Activated CD8-positive, alpha-beta T cell treated with anti-CD3 and anti-CD28 coated beads for 36 hours (primary cell): Measurements from ENCODE around the gene ST8SIA2. TPM values are rescaled to one million over a fixed set of nuclear protein-coding genes. Genes with fewer than 3 reads are reported as not detected.

Experiments
- ATAC-seq: fragments of 200-7000 bp; cut with Tn5 transposase; one replicate; pipeline ENCODE4 v1.10.0; 2021; ENCODE audit warnings: mild to moderate bottlenecking, moderate library complexity
- CTCF ChIA-PET: fragments of 350-600 bp; sonication (Branson Sonifier 250); formaldehyde crosslinking; loops from one replicate; lab custom pipeline; 2021; ENCODE audit warnings: antibody characterized with exemption; lab: Charles Lee
- POLR2A ChIA-PET: fragments of 350-600 bp; sonication (Branson Sonifier 250); formaldehyde crosslinking; loops from one replicate; lab custom pipeline; 2021; ENCODE audit warnings: antibody characterized with exemption; lab: Charles Lee
- DNase-seq: peaks from one replicate; pipeline ENCODE4 v3.0.0-alpha.2; 2020
- H3K27ac Mint-ChIP-seq: one replicate; pipeline ENCODE4 v1.8.0; 2021; ENCODE audit warnings: mild to moderate bottlenecking, mixed read lengths
- H3K27me3 Mint-ChIP-seq: one replicate; pipeline ENCODE4 v1.8.0; 2021; ENCODE audit warnings: mixed read lengths
- H3K36me3 Mint-ChIP-seq: one replicate; pipeline ENCODE4 v1.8.0; 2021; ENCODE audit warnings: low read depth, mixed read lengths
- H3K4me1 Mint-ChIP-seq: one replicate; pipeline ENCODE4 v1.8.0; 2021; ENCODE audit warnings: low read depth, mixed read lengths
- H3K4me3 Mint-ChIP-seq: one replicate; pipeline ENCODE4 v1.8.0; 2021; ENCODE audit warnings: mild to moderate bottlenecking, moderate library complexity, mixed read lengths
- H3K9me3 Mint-ChIP-seq: one replicate; pipeline ENCODE4 v1.8.0; 2021; ENCODE audit warnings: mixed read lengths
- intact Hi-C: fragments of 100-400 bp; cut with micrococcal nuclease; formaldehyde crosslinking; loops from one replicate; pipeline ENCODE4 v1.10.0; 2022
- total RNA-seq, 2 experiments: library from RNA; stranded (reverse); gene quantifications; one replicate each; pipeline ENCODE4 v1.2.3, GENCODE V29; 2021
- TF ChIP-seq, protein P1 (sequence below): fragments of 200-600 bp; IDR thresholded peaks from one replicate; pipeline ENCODE4 v1.8.0; 2022; ENCODE audit warnings: antibody characterized with exemption, mild to moderate bottlenecking

The ST8SIA2 gene
- total RNA-seq, 2 experiments from 2014 or later = not detected

DNA sequence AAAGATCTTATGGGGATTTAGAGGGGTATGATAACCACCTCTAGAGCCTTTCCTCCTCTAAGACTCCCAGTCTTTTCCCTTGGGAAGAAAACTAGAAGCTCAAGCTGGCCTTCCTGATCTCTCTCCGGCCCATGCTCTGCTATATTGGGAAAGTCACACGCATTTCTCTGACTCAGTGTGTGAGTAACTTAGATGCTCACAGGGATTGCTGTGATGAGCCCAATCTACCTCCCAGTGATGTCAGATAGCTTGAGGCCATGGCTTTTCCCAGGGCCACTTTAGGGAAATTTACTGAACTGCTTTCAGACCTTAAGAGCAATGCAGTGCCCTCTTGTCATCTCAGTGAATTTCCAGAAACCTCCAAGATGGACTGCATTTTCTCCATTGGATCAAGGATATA, 8.6 kb upstream of the ST8SIA2 start:
- Mint-ChIP-seq H3K27me3 (peaks cover 10% of the 10 kb centered on the region), H3K4me1 (no peaks in the 10 kb centered on the region), H3K36me3 (no peaks in the 10 kb centered on the region), H3K27ac (no peak overlapping the region), H3K9me3 (no peaks in the 10 kb centered on the region), H3K4me3 (no peak overlapping the region)
- TF ChIP-seq, protein P1, sequence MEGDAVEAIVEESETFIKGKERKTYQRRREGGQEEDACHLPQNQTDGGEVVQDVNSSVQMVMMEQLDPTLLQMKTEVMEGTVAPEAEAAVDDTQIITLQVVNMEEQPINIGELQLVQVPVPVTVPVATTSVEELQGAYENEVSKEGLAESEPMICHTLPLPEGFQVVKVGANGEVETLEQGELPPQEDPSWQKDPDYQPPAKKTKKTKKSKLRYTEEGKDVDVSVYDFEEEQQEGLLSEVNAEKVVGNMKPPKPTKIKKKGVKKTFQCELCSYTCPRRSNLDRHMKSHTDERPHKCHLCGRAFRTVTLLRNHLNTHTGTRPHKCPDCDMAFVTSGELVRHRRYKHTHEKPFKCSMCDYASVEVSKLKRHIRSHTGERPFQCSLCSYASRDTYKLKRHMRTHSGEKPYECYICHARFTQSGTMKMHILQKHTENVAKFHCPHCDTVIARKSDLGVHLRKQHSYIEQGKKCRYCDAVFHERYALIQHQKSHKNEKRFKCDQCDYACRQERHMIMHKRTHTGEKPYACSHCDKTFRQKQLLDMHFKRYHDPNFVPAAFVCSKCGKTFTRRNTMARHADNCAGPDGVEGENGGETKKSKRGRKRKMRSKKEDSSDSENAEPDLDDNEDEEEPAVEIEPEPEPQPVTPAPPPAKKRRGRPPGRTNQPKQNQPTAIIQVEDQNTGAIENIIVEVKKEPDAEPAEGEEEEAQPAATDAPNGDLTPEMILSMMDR = no peak
- CTCF ChIA-PET = interaction anchor here (1.4 kb wide), 4 partner anchors 22 to 330 kb away, joined by 3 to 5 read pairs (median 3); no protein-coding TSS in a partner anchor
- intact Hi-C loops = no loop called here
- no peak for DNase-seq
- POLR2A ChIA-PET = no interaction called here
- no peak for ATAC-seq

DNA sequence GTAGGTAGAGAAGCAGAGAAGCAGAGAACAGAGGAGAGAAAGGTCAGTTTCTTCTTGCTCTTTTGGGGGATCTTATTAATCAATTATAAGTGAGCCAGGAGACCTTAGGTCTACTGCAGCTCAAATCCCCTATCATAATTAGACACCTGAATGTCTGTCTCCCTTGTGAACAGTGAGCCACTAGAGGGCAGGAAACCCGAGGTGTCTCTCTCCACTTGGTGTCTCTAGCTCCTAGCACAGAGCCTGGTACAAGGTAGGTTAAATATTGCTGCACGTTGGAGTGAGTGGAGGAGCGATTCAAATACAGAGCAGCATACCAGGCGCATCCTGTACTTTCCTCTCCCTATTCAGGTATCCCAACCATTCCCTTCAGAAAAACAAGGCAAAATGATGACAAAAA, 2.0 kb upstream of the ST8SIA2 start:
- Mint-ChIP-seq H3K4me1 (peaks cover 4% of the 10 kb centered on the region), H3K36me3 (no peaks in the 10 kb centered on the region), H3K4me3 (no peak overlapping the region), H3K9me3 (no peaks in the 10 kb centered on the region), H3K27me3 (peaks cover 51% of the 10 kb centered on the region), H3K27ac (no peak overlapping the region)
- DNase-seq (peak; percentile 49), ATAC-seq (no peak)
- CTCF ChIA-PET = interaction anchor here (1.1 kb wide), 1 partner anchor 29 kb away, joined by 4 read pairs; no protein-coding TSS in a partner anchor
- POLR2A ChIA-PET = no interaction called here
- intact Hi-C loops = no loop called here
- TF ChIP-seq, protein P1 = peak; percentile 43

DNA sequence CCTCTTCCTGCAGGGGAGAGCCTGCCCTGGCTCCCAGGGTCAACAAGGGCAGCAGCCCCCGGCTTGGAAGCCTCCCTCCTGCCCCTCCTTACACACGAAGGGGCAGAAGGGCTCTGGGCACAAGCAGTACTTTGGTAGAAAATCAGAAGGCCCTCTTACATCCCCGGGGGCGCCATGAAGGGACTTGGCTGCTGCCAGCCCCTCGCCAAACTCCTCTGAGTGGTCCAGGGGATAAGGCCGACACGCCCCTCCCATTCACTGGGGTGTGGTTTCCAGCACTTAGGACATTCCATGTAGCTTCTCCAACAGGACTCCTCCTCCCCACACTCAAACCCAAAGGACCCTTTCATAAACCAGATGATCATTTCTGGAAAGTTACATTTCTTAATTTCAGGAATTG, 1.2 kb upstream of the ST8SIA2 start:
- DNase-seq = no peak
- no peak overlapping the region for H3K27ac Mint-ChIP-seq
- H3K4me3 Mint-ChIP-seq = no peak overlapping the region
- TF ChIP-seq, protein P1 = no peak
- intact Hi-C loops = no loop called here
- peaks cover 55% of the 10 kb centered on the region for H3K27me3 Mint-ChIP-seq
- ChIA-PET POLR2A (no interaction called here), CTCF (no interaction called here)
- no peak for ATAC-seq
- H3K36me3 Mint-ChIP-seq = no peaks in the 10 kb centered on the region
- H3K9me3 Mint-ChIP-seq = no peaks in the 10 kb centered on the region
- H3K4me1 Mint-ChIP-seq = peaks cover 4% of the 10 kb centered on the region

DNA sequence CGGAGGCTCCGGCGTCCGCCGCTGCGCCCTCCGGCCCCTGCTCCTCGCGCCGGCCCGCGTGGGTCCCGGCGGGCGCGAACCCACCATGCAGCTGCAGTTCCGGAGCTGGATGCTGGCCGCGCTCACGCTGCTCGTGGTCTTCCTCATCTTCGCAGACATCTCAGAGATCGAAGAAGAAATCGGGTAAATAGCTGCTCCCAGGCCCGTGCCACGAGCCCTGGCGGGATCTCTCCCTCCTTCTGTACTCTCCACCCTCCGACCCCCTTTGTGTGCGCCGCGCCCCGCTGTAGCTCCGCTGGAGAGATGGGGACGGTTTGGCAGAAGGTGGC, 263 bp downstream of the ST8SIA2 start:
- H3K4me1 Mint-ChIP-seq = peaks cover 4% of the 10 kb centered on the region
- H3K36me3 Mint-ChIP-seq = no peaks in the 10 kb centered on the region
- ChIA-PET CTCF (no interaction called here), POLR2A (no interaction called here)
- H3K9me3 Mint-ChIP-seq = no peaks in the 10 kb centered on the region
- peaks cover 54% of the 10 kb centered on the region for H3K27me3 Mint-ChIP-seq
- no peak overlapping the region for H3K27ac Mint-ChIP-seq
- no peak overlapping the region for H3K4me3 Mint-ChIP-seq
- TF ChIP-seq, protein P1 = no peak
- no peak for DNase-seq
- intact Hi-C loops = no loop called here
- ATAC-seq = no peak

DNA sequence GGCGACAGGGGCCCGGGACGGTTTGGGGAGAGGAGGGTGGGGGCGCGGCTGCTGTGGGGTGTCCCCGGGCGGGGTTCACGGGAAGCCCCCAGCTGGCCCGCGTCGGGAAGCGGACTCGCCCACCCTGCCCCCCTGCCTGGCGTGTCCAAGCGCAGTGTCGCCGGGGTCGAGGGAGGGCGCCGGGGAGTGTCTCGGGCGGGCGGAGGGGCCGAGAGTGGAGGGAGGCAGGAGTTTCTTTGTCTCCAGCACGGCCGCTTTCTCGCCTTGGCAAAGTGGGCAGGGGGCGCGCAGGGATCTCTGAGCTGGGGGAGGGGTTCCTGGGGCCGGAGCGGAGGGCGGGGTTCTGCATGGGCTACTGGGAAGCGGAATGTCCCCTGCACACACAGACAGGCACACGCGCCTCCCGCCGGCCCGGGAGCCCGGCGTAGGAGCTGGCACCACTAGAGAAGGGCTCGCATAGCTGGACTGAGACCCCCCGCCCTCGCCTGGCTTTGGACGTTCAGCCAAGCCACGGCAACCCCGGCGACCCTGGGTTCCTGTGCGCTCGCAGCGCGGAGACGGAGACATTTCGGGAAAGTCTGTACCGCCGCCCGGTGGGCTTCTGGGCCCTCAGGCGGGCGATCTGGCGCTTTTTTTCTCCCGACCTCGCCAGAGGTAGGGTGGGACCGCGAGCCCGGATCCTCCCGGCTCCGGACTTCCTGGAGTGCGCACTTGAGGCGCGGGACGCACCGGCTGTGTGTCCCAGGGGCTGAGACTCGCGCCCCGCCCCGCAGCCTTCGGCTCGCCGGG, 822 bp downstream of the ST8SIA2 start:
- Mint-ChIP-seq H3K36me3 (no peaks in the 10 kb centered on the region), H3K27me3 (peaks cover 54% of the 10 kb centered on the region), H3K9me3 (no peaks in the 10 kb centered on the region), H3K4me3 (no peak overlapping the region), H3K4me1 (peaks cover 4% of the 10 kb centered on the region), H3K27ac (no peak overlapping the region)
- POLR2A ChIA-PET = no interaction called here
- CTCF ChIA-PET = no interaction called here
- ATAC-seq (no peak), DNase-seq (no peak)
- TF ChIP-seq, protein P1 = no peak
- intact Hi-C loops = no loop called here
